Measurements from ENCODE around the gene NCAM1. TPM values are rescaled to one million over a fixed set of nuclear protein-coding genes. Genes with fewer than 3 reads are reported as not detected.

The NCAM1 gene
- total and polyA plus RNA-seq, 2 donors (not counting 3 experiments of a cell fraction or from before 2014, with no cell fraction given) = 0.03 TPM; not detected in 1

- H3K4me1 ChIP-seq (ENCODE audit: control insufficient read depth, extremely low read depth, insufficient read depth, low read length) = no peaks in the 10 kb centered on the region
- H3K36me3 ChIP-seq (ENCODE audit: control insufficient read depth in 2 of 2, extremely low read depth in 1 of 2, insufficient read depth in 2 of 2, low read length in 2 of 2) = no peaks in the 10 kb centered on the region
- POLR2A ChIA-PET = no interaction called here
- H4K20me1 ChIP-seq (replicated peaks; ENCODE audit: control insufficient read depth, extremely low read depth, insufficient read depth, low read length) = no peaks in the 10 kb centered on the region
- H3K27ac ChIP-seq (ENCODE audit: insufficient read depth, low read depth, low read length) = no peak overlapping the region
- intact Hi-C loops (cut with micrococcal nuclease) = no loop called here
- CTCF ChIA-PET = interaction anchor here (0.9 to 1.3 kb wide), 2 partner anchors 10 to 223 kb away, joined by 3 to 7 read pairs; no protein-coding TSS in a partner anchor
- H2AFZ ChIP-seq (ENCODE audit: low read depth, low read length) = no peak overlapping the region
- H3K4me2 ChIP-seq (ENCODE audit: insufficient read depth, low read length) = no peak overlapping the region
- no peak for DNase-seq (ENCODE audit: low read depth, low spot score)
- no peak for FAIRE-seq
- no peak overlapping the region for H3K9ac ChIP-seq (replicated peaks; ENCODE audit: extremely low read depth, insufficient read depth, low read length)
- no peaks in the 10 kb centered on the region for H3K79me2 ChIP-seq (ENCODE audit: control insufficient read depth, insufficient read depth, low read length)
- dilution Hi-C loops (cut with MboI; ENCODE audit: extremely low pct_ligation_motif_present, low sequenced_read_pairs) = no loop called here
- no peak overlapping the region for H3K4me3 ChIP-seq (replicated peaks in 1 of 3; ENCODE audit: insufficient read depth in 1 of 3, low read depth in 1 of 3, low read length in 3 of 3)
- TF ChIP-seq GATA2 (IDR thresholded peaks at IDR 0.05; ENCODE audit: insufficient read depth, insufficient read length, low read depth, low read length) (no peak), POLR2AphosphoS5 (IDR thresholded peaks at IDR 0.05; ENCODE audit: insufficient read depth, low read depth, low read length) (no peak), MAX (IDR thresholded peaks at IDR 0.05; ENCODE audit: insufficient read depth, insufficient read length) (no peak), FOS (IDR thresholded peaks at IDR 0.05; ENCODE audit: borderline replicate concordance, insufficient read depth, low read length) (no peak), CTCF (IDR thresholded peaks at IDR 0.05; ENCODE audit: extremely low read depth in 1 of 2, insufficient read depth in 1 of 2, low read depth in 1 of 2, low read length in 2 of 2) (no peak)
- no TSS peak for BruUV-seq (replicated peaks)
- no peaks in the 10 kb centered on the region for H3K9me1 ChIP-seq (replicated peaks; ENCODE audit: control insufficient read depth, extremely low read depth, insufficient read depth, low read length)
- H3K9me3 ChIP-seq (replicated peaks; ENCODE audit: control insufficient read depth, insufficient read depth, low read length) = no peaks in the 10 kb centered on the region
- H3K27me3 ChIP-seq (ENCODE audit: control insufficient read depth in 2 of 2, insufficient read depth in 2 of 2, low read length in 2 of 2) = peaks cover 2 to 5% of the 10 kb centered on the region in 2 experiments
Observed at GRCh38 chr11:113308601-113309000, 347.4 kb downstream of the NCAM1 start.

GRCh38 chr11:113311536-113311935, 350.3 kb downstream of the NCAM1 start:
- Histone ChIP-seq H3K4me1 (ENCODE audit: control insufficient read depth, extremely low read depth, insufficient read depth, low read length) (peaks cover 3% of the 10 kb centered on the region), H3K4me3 (replicated peaks in 1 of 3; ENCODE audit: insufficient read depth in 1 of 3, low read depth in 1 of 3, low read length in 3 of 3) (no peak overlapping the region), H3K9ac (replicated peaks; ENCODE audit: extremely low read depth, insufficient read depth, low read length) (no peak overlapping the region), H3K9me1 (replicated peaks; ENCODE audit: control insufficient read depth, extremely low read depth, insufficient read depth, low read length) (no peaks in the 10 kb centered on the region), H3K4me2 (ENCODE audit: insufficient read depth, low read length) (no peak overlapping the region), H4K20me1 (replicated peaks; ENCODE audit: control insufficient read depth, extremely low read depth, insufficient read depth, low read length) (no peaks in the 10 kb centered on the region), H3K79me2 (ENCODE audit: control insufficient read depth, insufficient read depth, low read length) (no peaks in the 10 kb centered on the region), H3K9me3 (replicated peaks; ENCODE audit: control insufficient read depth, insufficient read depth, low read length) (no peaks in the 10 kb centered on the region), H3K36me3 (ENCODE audit: control insufficient read depth in 2 of 2, extremely low read depth in 1 of 2, insufficient read depth in 2 of 2, low read length in 2 of 2) (no peaks in the 10 kb centered on the region), H3K27ac (ENCODE audit: insufficient read depth, low read depth, low read length) (no peak overlapping the region), H3K27me3 (ENCODE audit: control insufficient read depth in 2 of 2, insufficient read depth in 2 of 2, low read length in 2 of 2) (peaks cover 2 to 5% of the 10 kb centered on the region in 2 experiments), H2AFZ (ENCODE audit: low read depth, low read length) (no peak overlapping the region)
- ChIA-PET CTCF (no interaction called here), POLR2A (no interaction called here)
- no peak for TF ChIP-seq CTCF (IDR thresholded peaks at IDR 0.05; ENCODE audit: extremely low read depth in 1 of 2, insufficient read depth in 1 of 2, low read depth in 1 of 2, low read length in 2 of 2)
- TF ChIP-seq POLR2AphosphoS5 (IDR thresholded peaks at IDR 0.05; ENCODE audit: insufficient read depth, low read depth, low read length) = no peak
- TF ChIP-seq EZH2 (IDR thresholded peaks at IDR 0.05; ENCODE audit: borderline replicate concordance, low read depth, low read length, severe bottlenecking) = no peak
- TF ChIP-seq FOS (IDR thresholded peaks at IDR 0.05; ENCODE audit: borderline replicate concordance, insufficient read depth, low read length) = no peak
- no peak for TF ChIP-seq MYC (IDR thresholded peaks at IDR 0.05; ENCODE audit: low read depth, low read length)
- no peak for TF ChIP-seq GATA2 (IDR thresholded peaks at IDR 0.05; ENCODE audit: insufficient read depth, insufficient read length, low read depth, low read length)
- no peak for TF ChIP-seq POLR2A (IDR thresholded peaks at IDR 0.05; ENCODE audit: low read depth, low read length)
- no peak for TF ChIP-seq MAX (IDR thresholded peaks at IDR 0.05; ENCODE audit: insufficient read depth, insufficient read length)
- TF ChIP-seq JUN (IDR thresholded peaks at IDR 0.05; ENCODE audit: borderline replicate concordance, insufficient read depth, insufficient read length, low read depth) = no peak
- intact Hi-C loops (cut with micrococcal nuclease) (loop anchor here (5.0 kb wide), 1 partner anchor 161 kb away; no protein-coding TSS in a partner anchor), dilution Hi-C loops (cut with MboI; ENCODE audit: extremely low pct_ligation_motif_present, low sequenced_read_pairs) (no loop called here)
- no peak for DNase-seq (ENCODE audit: low read depth, low spot score)
- no TSS peak for BruUV-seq (replicated peaks)
- no peak for FAIRE-seq

All from endothelial cell of umbilical vein (primary cell).